Left renal pelvis (tissue), 4 donors: ENCODE measurements around the gene TRAF4. TPM values are rescaled to one million over a fixed set of nuclear protein-coding genes. Genes with fewer than 3 reads are reported as not detected.
A peak's percentile ranks its signal among the peaks of the same experiment; 100 is the strongest.

Source experiments
- DNase-seq, 4 donors: peaks; one replicate each; pipeline ENCODE4 v3.0.0-alpha.2; 2013; ENCODE audit warnings: low read depth in 4 of 4, low spot score in 3 of 4
- polyA plus RNA-seq, 4 donors: library from polyadenylated mRNA; unstranded; fragments of 120-200 nt; gene quantifications; one replicate each; pipeline ENCODE4 v1.2.1, GENCODE V29; 2013; ENCODE audit not compliant: insufficient read length in 4 of 4

TRAF4 gene
- 100 to 1,000 TPM in 3 of 4 donors, 10 to 100 TPM in 1; 72.1 to 163 (median 109) TPM for polyA plus RNA-seq

- DNase-seq, result peak in 3 of 4 donors; percentile 46 to 79 (median 76)
Observed at GRCh38 chr17:28743243-28744103, at the start of gene TRAF4. TSS of gene TRAF4 (plus strand) at chr17:28744011. CDS start at chr17:28744113, 102 bp downstream.

GRCh38 chr17:28698253-28698941 lies 45.4 kb upstream of the TRAF4 start:
- DNase-seq, result no peak

- no peak for DNase-seq
Observed at GRCh38 chr17:28700278-28700677, 43.5 kb upstream of the TRAF4 start.

- no peak for DNase-seq
Observed at GRCh38 chr17:28700830-28701492, 42.9 kb upstream of the TRAF4 start.

GRCh38 chr17:28702026-28702751 lies 41.6 kb upstream of the TRAF4 start:
- DNase-seq, result no peak

GRCh38 chr17:28702752-28703150 lies 41.1 kb upstream of the TRAF4 start:
- DNase-seq, result no peak

GRCh38 chr17:28703552-28704218 lies 40.1 kb upstream of the TRAF4 start:
- no peak for DNase-seq

GRCh38 chr17:28704219-28704858 lies 39.5 kb upstream of the TRAF4 start:
- DNase-seq, result no peak

- DNase-seq, result no peak
Observed at GRCh38 chr17:28705074-28705659, 38.6 kb upstream of the TRAF4 start.

GRCh38 chr17:28705728-28706334 lies 38.0 kb upstream of the TRAF4 start:
- no peak for DNase-seq

GRCh38 chr17:28706471-28707338 lies 37.1 kb upstream of the TRAF4 start:
- no peak for DNase-seq

GRCh38 chr17:28707339-28707720 lies 36.5 kb upstream of the TRAF4 start:
- DNase-seq, result no peak

GRCh38 chr17:28710861-28711722 lies 32.7 kb upstream of the TRAF4 start:
- DNase-seq, result peak in 2 of 4 donors; percentile 80 to 83

- DNase-seq, result no peak
Observed at GRCh38 chr17:28711723-28712031, 32.1 kb upstream of the TRAF4 start, which contains the start of gene PROCA1. TSS of gene PROCA1 (minus strand) at chr17:28711888. CDS start at chr17:28711660, 228 bp downstream.

- no peak for DNase-seq
Observed at GRCh38 chr17:28712032-28712704, 31.6 kb upstream of the TRAF4 start.

GRCh38 chr17:28712705-28713415 lies 31.0 kb upstream of the TRAF4 start:
- DNase-seq, result no peak
